HG02943 (cell line): Measurements from ENCODE around the gene ARHGEF12.

Source experiments
- ATAC-seq: cut with Tn5 transposase; IDR thresholded peaks from one replicate; pipeline ENCODE4 v1.9.1; 2021; ENCODE audit warnings: mild to moderate bottlenecking, low read depth, moderate library complexity; ENCODE audit not compliant: unreplicated experiment

The ARHGEF12 gene, protein sequence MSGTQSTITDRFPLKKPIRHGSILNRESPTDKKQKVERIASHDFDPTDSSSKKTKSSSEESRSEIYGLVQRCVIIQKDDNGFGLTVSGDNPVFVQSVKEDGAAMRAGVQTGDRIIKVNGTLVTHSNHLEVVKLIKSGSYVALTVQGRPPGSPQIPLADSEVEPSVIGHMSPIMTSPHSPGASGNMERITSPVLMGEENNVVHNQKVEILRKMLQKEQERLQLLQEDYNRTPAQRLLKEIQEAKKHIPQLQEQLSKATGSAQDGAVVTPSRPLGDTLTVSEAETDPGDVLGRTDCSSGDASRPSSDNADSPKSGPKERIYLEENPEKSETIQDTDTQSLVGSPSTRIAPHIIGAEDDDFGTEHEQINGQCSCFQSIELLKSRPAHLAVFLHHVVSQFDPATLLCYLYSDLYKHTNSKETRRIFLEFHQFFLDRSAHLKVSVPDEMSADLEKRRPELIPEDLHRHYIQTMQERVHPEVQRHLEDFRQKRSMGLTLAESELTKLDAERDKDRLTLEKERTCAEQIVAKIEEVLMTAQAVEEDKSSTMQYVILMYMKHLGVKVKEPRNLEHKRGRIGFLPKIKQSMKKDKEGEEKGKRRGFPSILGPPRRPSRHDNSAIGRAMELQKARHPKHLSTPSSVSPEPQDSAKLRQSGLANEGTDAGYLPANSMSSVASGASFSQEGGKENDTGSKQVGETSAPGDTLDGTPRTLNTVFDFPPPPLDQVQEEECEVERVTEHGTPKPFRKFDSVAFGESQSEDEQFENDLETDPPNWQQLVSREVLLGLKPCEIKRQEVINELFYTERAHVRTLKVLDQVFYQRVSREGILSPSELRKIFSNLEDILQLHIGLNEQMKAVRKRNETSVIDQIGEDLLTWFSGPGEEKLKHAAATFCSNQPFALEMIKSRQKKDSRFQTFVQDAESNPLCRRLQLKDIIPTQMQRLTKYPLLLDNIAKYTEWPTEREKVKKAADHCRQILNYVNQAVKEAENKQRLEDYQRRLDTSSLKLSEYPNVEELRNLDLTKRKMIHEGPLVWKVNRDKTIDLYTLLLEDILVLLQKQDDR (N-terminal part only)

DNA sequence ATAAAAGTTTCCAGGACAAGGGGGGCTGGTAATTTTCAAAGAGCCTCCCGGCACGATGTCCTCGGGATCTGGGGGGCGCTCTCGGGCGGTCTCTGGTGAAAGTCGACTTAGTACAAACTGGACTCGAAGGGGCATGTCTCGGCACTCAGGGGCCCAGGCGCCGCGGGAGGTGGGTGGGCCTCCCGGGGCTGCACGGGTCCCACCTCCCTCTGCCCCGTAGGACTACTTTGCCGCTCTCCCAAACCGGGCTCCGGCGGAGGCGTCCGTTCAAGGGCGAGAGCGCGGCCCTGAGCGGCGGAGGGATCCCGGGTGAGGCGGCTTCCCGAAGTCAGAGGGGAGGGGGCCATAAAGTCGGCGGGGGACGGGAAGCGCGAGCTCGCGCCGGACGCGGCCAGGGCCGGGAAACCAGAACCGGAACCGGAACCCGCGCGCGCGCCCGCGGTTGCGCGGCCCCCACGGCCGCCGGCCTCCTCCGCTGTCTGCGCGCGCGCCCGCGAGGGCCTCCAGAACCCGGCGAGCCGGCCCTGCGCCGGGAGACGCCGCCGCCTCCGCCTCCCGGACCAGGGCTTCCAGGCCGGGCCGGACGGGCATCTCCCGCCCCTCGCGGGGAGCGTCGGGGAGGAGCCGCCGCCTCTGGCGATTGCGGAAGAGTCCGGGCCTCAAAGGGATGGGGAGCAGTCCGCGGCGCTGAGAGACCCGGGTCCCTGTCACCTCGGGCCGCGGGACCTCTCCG lies at the start of gene ARHGEF12:
TSS of gene ARHGEF12 (plus strand) at position 506 of the 733 bp plus-strand sequence. CDS start 831 bp downstream, outside the sequence.
- peak; percentile 47 for ATAC-seq

DNA sequence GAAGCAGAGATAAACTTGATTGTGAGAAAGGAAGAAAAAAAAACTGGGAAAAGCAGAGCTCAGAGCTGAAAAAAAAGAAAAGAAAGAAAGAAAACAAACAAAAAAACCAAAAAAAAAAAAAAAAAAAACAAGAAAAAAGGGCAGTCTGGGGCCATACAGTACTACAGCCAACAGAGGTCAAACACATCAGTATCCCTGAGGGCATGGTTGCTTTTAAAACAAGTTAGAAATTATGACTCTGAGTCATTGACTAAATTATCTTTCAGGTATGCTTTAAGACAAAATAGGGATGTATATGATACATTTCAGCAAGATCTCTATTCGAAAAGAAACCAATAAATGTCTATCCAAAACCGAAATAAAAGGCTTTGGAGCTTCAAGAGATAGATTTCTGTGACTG lies 48.2 kb upstream of the ARHGEF12 start:
- ATAC-seq, result no peak

DNA sequence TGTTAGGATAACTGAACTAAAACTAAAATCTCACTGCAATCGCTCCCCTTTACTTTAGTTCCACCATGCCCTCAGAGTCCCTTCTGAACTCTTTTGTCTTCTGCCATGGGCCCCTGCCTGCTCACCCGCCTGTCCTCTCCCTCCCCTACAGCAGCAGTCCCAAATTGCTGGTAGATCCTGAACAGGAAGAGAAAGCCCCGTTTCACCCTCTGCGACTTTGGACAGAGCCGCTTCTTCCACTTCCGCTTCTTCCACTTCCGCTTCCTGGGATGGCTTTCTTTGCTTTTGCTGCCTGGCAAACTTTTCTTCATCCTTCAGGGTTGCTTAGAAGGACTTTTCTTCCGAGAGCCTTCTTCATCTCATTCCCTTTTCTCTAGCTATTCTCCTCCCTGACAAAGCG lies 46.8 kb upstream of the ARHGEF12 start:
- no peak for ATAC-seq

DNA sequence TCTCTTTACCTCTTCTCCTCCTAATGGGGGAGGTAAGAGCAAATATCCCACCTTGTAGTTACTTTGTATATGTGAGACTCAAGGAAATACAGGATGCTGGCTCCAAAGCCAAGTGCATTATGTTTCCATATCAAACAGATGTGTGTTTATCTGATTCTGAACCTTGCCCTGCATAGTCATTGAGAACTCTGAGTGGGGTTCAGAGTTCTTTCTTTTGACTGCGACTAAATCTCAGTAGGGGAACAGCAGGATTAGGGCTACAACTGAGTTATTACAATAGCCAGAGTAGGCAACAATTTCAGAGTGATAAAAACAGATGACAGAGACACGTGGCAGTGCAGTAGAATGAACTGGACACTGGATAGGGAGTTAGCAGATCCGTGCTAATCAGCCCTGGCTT lies 45.3 kb upstream of the ARHGEF12 start:
- ATAC-seq, result no peak

DNA sequence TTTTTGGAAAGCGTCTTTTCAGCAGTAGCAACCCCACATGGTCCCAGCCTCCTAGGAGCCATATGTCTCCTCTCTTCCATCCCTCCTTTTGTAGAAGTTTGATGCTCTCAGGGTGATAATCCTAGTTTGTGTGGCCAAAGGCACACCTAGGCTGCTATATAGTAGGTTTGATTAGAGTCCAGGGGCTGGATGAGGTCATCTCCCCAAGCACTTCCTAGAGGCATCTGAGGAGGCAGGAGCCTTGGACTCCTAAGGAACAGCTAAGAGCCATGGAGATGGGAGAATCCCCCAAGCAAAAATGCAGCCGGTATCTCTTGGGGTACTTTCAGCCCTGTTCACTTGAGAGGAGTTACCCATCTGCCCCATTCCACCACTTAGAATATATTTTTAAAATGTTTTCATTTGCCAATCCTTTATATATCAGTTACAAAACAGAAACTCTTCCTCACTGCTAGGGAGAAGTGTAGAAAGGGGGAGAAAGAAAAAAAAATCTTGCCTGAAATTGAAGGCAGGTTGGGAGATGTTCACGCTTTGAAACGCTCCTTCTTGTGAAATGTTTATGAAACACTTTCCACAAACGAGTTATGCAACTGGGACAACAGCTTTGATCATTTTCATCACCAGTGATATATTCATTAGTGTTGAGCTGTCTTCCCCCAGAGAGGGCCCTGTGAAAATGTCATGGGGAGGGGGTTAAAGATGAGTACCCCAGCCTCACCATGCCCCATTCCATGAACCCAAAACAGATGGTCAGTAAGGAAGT lies 43.0 kb upstream of the ARHGEF12 start:
- ATAC-seq, result no peak

DNA sequence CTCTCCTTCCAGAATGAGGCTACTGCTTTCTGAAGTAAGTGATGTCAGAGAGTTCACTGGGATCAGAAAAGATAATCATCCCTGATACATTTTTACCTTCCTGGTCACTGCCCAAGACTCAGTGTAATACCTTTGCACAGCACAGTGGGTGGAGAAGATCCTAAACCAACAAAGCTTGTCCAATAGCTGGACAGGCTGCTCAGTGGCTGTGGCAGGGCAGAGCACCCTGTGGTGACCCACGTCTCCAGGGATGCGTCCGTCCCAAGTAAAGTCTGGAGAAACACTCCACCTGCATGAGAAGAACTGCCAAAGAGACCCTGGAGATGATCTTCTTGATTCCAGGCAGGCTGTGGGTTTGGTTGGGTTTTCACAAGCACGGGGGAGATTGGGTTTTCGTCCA lies 42.1 kb upstream of the ARHGEF12 start:
- ATAC-seq, result no peak

DNA sequence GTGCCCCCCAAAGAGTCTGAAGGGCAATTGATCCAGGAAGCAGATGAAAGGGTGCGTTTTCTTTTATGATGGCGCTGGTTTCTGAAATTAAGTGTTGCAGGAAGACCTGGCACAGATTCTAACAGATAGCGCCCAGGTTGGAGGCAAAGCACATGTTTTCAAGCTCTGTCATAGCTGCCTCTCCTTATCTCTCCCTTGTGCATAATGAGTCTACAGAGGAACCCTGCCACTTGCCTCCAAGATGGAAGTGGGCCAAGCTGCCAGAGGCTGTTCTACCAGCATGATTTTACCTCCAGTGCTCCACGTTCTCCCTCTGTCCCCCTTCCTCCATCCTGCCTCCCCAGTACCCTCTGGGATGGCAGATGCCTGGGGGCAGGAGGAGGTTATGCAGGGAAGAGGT lies 41.1 kb upstream of the ARHGEF12 start:
- no peak for ATAC-seq

DNA sequence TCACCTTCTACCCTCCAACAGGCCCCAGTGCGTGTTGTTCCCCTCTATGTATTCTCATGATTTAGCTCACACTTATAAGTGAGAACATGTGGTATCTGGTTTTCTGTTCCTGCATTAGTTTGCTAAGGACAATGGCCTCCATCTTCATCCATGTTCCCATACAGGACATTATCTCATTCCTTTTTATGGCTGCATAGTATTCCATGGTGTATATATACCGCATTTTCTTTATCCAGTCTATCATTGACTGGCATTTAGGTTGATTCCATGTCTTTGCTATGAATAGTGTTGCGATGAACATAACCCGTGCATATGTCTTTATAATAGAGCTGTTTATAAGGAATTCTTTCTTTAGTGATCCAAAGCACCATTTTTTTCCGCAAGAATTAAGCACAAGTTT lies 39.7 kb upstream of the ARHGEF12 start:
- ATAC-seq, result no peak

DNA sequence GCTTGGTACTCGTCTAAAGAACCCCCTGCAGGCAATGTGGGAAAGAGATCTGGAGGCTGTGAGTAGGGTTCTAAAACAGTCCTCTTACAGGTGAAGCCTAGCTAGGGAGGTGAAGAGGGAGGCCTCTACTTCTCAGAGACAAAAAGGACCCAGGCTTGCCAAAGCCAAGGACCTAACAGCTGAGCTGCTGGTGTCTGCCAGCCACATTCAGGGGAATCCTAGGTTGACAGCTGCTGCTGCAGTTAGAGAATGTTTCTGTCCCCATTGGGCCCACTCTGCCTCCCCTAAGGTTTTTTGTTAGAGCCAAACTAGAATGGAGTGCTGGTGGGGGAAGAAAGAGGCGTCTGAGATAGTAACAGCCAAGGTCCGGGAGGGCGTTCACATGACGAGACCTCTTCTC lies 37.8 kb upstream of the ARHGEF12 start:
- no peak for ATAC-seq

DNA sequence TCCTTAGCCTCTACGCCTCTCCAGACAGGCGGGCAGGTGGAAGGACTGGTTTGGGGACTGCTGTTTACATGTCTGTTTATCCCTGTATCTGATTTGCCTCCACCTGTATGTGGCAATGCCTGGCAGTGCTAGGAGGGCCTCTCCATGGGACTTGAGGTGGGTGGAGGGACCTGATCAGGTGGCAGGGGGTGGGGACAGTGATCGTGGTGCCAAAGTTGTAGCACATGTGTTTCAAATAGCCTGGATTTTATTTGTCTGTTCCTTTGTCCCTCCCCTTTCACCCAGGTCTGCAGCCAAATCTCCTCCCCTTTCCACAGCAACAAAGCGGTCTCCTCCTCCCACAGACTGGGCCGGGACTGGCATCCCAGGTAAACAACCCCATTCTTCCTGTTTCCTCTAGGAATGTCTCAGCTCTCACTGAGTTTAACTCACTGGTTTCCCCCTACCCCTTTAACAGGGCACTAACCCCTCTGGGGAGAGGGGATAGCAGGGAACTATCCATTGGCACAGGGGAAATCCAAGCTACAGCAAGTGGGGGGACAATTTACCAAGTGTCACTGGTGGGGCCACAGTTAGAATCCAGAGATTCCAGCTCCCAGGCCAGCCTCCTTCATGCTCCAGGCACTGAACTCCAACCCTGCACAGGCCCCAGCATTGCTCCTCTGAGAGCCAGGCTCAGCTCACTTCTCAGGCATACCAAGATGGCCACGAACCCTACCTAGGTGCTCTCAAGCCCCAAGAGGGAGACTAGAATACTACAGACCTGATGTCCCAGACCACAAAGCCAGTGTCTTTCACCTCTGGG lies 34.0 kb upstream of the ARHGEF12 start:
- ATAC-seq, result no peak

DNA sequence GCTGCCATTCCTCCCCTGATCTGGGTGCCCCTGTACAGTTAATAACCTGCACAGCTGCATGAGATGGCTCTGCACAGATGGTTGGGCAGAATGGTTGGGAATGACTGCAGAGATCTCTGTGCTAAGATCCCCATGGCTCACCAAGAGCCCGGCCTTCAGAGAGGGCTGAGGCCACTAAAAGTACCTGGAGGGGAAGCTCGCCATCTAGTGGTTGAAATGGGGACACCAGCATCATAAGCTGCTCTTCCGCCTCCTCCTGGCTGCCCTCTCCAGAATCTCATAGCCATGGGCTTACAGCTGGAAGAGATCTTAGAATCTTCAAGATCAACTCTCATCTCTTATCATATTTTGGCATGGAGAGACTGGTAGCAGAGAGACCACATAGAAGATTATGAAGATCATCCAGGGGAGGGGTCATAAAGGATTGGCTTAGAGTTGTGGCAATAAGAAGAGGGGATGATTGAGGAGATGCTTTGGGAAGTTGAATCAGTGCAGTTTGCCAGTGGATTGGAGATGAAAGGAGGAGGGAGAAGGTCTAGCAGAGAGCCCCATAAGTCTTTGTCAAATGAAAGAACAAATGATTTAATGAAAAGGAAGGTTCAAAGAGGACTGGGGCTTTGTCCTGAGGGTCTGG lies 33.1 kb upstream of the ARHGEF12 start:
- peak; percentile 66 for ATAC-seq

DNA sequence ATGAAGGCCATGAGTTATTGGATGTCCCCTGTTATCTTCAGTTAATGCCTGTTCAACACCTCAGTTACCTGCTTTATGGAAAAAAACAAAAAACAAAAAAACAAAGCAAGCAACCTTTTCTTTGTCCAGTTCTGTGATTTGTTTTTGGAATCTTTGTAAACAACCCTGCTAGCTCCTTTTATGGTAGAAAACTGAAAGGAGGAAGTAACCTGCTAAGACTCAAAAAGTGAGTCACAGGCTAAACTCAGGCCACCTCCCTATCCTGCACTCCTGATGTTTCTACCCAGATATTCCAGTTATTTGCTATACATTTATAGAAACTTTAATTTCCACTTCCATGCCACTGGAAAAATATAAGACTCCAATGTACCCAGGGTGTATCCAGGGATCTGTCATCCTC lies 31.7 kb upstream of the ARHGEF12 start:
- ATAC-seq, result no peak

DNA sequence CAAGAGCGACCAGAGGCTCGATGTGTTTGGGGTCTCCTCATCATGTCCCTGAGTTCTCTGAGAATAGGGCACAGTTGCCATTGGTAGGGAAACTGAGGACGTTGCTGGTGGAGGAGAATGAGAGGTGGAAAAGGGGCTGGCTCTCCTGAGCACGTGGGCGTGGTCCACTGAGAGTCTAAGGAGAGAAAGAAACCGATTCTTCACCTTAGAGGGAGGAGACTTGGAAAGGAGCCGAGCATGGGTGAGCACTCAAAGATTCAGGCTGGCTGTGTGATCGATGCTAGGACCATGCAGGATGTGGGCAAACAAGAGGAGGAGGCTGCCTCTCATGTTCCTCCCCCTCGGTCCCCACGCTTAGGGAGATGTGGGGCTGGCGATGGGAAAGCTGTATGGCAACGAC lies 30.9 kb upstream of the ARHGEF12 start:
- no peak for ATAC-seq

DNA sequence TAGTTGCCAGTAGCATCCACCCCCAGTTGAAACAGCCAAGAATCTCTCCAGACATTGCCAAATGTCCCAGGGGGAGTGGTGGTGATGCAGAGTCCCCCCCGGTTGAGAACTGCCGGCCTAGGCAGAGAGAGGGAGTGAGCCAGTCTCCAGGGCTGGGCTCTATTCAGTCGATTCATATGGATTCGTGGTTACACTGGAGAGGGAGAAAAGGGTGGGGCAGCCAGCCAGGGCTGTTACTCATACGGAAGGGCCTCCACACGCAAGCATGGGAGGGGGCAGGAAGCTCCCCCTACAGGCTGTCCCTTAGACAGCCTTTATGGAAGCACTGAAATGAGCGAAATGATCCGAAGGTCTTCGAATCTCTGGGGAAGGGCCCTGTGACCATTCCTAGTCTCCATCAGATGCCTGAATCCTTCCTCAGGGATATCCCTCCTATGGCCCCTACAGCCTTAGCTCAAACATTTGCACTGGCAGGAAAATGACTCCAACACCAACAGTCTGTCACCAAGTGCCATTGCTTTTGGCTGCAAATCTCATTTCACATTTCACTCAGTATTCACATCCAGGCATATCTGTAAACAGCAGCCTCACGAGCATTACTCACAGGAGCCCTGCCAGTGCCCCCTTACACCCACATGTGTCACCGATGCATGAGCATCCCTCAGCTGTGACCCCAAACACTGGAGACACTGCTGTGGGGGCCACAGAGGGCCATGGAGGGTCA lies 29.5 kb upstream of the ARHGEF12 start:
- no peak for ATAC-seq

DNA sequence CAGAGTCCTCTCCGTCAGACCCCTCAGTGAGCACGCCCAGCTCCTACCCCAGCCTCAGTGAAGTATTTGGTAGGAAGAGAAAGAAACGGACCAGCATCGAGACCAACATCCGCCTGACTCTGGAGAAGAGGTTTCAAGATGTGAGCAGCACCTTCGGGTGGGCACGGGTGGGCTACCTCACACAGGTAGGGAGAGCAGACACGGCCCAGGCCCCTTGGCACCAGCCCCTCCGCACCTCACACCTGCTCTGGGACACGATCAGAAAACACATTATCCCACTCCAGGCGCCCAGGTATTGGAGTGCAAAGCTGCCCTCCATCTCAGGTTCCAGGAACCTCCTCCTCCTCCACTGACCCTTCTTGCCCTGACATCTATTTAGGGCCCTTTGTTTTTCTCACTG lies 28.7 kb upstream of the ARHGEF12 start:
- ATAC-seq, result no peak

DNA sequence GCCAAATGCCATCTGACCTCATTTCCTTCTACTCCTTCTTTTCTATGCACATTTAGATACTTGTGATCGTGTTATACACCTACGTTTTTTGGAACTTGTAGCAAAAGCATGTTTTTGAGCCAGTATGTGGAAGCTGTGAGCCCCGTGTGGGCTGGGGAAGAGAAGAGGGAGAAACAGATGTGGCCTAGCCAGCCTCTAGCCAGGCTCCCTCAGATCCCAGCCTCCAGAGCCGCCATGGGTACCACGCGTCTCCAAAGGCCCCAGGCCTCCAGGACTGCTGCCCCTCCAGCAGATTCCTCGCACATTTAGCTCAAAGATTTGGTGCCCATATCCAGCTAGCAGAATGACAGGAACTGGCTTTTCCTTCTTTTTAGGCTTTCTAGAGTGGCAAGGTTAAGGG lies 28.1 kb upstream of the ARHGEF12 start:
- no peak for ATAC-seq

DNA sequence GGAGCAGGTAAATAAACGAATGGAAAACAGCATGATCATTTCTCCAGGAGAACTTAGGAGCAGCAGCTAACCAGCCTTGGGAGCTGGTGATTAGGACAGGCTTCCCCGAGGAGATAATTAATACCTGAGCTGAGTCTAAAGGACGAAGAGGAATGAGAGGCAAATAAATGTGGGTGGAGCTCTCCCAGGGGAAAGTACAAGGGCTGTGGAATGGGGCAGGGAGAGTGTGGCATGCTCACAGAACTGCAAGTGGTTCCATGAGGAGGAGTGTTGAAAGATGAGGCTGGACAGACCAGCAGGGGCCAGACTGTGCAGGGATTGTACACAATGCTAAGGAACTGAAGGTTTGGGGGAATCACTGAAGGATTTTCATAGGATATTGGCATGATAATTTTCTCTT lies 25.3 kb upstream of the ARHGEF12 start:
- ATAC-seq, result no peak

DNA sequence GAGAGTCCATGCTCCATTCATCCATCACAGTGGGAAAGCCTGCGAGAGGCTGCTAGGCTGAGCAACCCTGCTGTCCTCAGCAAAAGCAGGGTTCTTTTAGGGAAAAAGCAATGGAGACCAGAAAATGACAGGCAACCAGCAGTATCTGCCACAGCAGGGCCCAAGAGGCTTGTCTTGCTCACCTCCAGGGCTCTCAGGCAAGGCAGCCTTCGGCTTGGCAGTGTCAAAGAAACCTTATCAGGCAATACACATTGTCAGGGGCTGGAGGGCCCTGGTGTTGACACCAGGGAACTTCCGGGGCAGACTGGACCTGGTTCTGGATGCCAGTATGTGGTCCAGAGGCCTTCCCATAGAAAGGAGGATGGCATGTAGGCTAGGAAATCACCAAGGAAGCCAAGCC lies 21.4 kb upstream of the ARHGEF12 start:
- no peak for ATAC-seq
